Neural cell (in vitro differentiated cells): ENCODE data around the gene EXTL1.

Experiments
- EP300 ChIP-seq: fragments of 450-650 bp; conservative IDR thresholded peaks from 2 replicates; pipeline ENCODE4 v1.6.1; 2014; ENCODE audit warnings: antibody characterized with exemption, mild to moderate bottlenecking, moderate library complexity; ENCODE audit not compliant: poor library complexity, severe bottlenecking
- EZH2 ChIP-seq: fragments of 200-600, 300-800 bp; shearing (Covaris generic), sonication (generic); IDR thresholded peaks from 2 replicates; pipeline ENCODE4 v1.6.1; 2014; ENCODE audit warnings: antibody characterized with exemption, low read length, borderline replicate concordance, mild to moderate bottlenecking; ENCODE audit not compliant: insufficient read depth, poor library complexity, severe bottlenecking
- MXI1 ChIP-seq: fragments of 450-650 bp; conservative IDR thresholded peaks from 2 replicates; pipeline ENCODE4 v1.6.1; 2014; ENCODE audit warnings: antibody characterized with exemption, mild to moderate bottlenecking; ENCODE audit not compliant: poor library complexity, severe bottlenecking
- POLR2AphosphoS5 ChIP-seq: IDR thresholded peaks from 2 replicates; pipeline ENCODE4 v1.6.1; 2012
- REST ChIP-seq: IDR thresholded peaks from 2 replicates; pipeline ENCODE4 v1.6.1; 2012; ENCODE audit warnings: borderline replicate concordance
- SMC3 ChIP-seq: fragments of 450-650 bp; conservative IDR thresholded peaks from 2 replicates; pipeline ENCODE4 v1.6.1; 2014; ENCODE audit warnings: antibody characterized with exemption, mild to moderate bottlenecking, moderate library complexity; ENCODE audit not compliant: poor library complexity
- TAF1 ChIP-seq: IDR thresholded peaks from 2 replicates; pipeline ENCODE4 v1.6.1; 2012; ENCODE audit warnings: low read depth
- TF ChIP-seq, protein P1 (sequence below): fragments of 450-650 bp; IDR thresholded peaks from 2 replicates; pipeline ENCODE4 v1.5.1; 2014; ENCODE audit warnings: antibody characterized with exemption, mild to moderate bottlenecking, moderate library complexity; ENCODE audit not compliant: poor library complexity, severe bottlenecking

DNA sequence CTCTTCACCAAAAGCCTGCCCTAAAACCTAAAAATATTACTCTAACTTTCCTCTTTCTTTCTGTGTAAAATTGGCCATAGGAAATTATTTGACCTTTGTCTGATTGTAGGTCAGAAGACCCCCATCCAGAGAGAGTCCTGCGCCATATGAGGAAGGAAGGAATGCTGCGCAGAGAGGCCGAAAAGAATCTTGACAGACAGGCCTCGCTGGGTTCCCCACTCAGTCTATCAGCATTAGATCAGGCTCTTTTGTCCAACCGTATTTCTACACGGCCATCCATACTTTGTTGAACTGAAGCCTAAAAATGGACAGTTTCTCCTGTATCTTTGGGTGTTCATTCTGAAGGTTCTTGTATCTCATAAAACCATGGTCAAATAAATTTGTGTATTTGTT lies 28.7 kb downstream of the EXTL1 start:
- TF ChIP-seq, protein P1, sequence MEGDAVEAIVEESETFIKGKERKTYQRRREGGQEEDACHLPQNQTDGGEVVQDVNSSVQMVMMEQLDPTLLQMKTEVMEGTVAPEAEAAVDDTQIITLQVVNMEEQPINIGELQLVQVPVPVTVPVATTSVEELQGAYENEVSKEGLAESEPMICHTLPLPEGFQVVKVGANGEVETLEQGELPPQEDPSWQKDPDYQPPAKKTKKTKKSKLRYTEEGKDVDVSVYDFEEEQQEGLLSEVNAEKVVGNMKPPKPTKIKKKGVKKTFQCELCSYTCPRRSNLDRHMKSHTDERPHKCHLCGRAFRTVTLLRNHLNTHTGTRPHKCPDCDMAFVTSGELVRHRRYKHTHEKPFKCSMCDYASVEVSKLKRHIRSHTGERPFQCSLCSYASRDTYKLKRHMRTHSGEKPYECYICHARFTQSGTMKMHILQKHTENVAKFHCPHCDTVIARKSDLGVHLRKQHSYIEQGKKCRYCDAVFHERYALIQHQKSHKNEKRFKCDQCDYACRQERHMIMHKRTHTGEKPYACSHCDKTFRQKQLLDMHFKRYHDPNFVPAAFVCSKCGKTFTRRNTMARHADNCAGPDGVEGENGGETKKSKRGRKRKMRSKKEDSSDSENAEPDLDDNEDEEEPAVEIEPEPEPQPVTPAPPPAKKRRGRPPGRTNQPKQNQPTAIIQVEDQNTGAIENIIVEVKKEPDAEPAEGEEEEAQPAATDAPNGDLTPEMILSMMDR: no peak
- TF ChIP-seq EZH2 (no peak), EP300 (no peak), POLR2AphosphoS5 (no peak), SMC3 (no peak), TAF1 (no peak), MXI1 (no peak), REST (no peak)
